HL-60 (cell line): ENCODE data around the gene FADS6.

Experiments
- CTCF ChIP-seq: IDR thresholded peaks from one replicate; pipeline ENCODE4 v1.5.1; 2011; ENCODE audit warnings: low read length, control low read depth, inconsistent platforms; ENCODE audit not compliant: insufficient read depth
- POLR2AphosphoS5 ChIP-seq: IDR thresholded peaks from 2 replicates; pipeline ENCODE4 v1.6.1; 2012; ENCODE audit warnings: low read depth

GRCh38 chr17:74864866-74865395 lies 28.5 kb downstream of the FADS6 start:
- no peak for TF ChIP-seq POLR2AphosphoS5
- peak; percentile 97 for TF ChIP-seq CTCF
